H1 (cell line): Measurements from ENCODE around the gene UBAP2. TPM values are rescaled to one million over a fixed set of nuclear protein-coding genes. Genes with fewer than 3 reads are reported as not detected.

Experiments used
- CTCF ChIA-PET: fragments of 300-600 bp; sonication (Branson Sonifier 250); formaldehyde crosslinking; loops from one replicate; lab custom pipeline; 2021; ENCODE audit not compliant: partially characterized antibody; lab: Charles Lee
- POLR2A ChIA-PET: fragments of 300-600 bp; sonication (Branson Sonifier 250); formaldehyde crosslinking; loops from one replicate; lab custom pipeline; 2021; ENCODE audit warnings: inconsistent platforms; ENCODE audit not compliant: partially characterized antibody; lab: Charles Lee
- DNase-seq, 2 experiments: peaks; one replicate each; pipeline versions ENCODE4 v3.0.0 to v3.0.0-alpha.2; 2010 to 2022; ENCODE audit warnings: low spot score in 2 of 2, low read depth in 1 of 2, mixed read lengths in 1 of 2
- FAIRE-seq: peaks from 2 replicates; lab custom pipeline; 2011; peaks lifted over from hg19 to GRCh38; lab: Jason Lieb, UNC
- H2AFZ ChIP-seq: 2 replicates; pipeline ENCODE4 v1.8.1; 2012; ENCODE audit warnings: low read length, inconsistent platforms
- H2AK5ac ChIP-seq: 2 replicates; pipeline ENCODE4 v1.6.1; 2013; ENCODE audit warnings: low read depth, low read length
- H2BK120ac ChIP-seq: replicated peaks from 2 replicates; pipeline ENCODE3; 2013; ENCODE audit warnings: low read depth, low read length, inconsistent platforms
- H2BK12ac ChIP-seq: 2 replicates; pipeline ENCODE4 v1.6.1; 2013; ENCODE audit warnings: low read depth, low read length
- H2BK15ac ChIP-seq: 2 replicates; pipeline ENCODE4 v1.6.1; 2013; ENCODE audit warnings: low read length
- H2BK20ac ChIP-seq: 2 replicates; pipeline ENCODE4 v1.6.1; 2013; ENCODE audit warnings: low read length
- H2BK5ac ChIP-seq: 2 replicates; pipeline ENCODE4 v1.6.1; 2013; ENCODE audit warnings: low read depth, low read length
- H3K14ac ChIP-seq: 2 replicates; pipeline ENCODE4 v1.6.1; 2013; ENCODE audit warnings: inconsistent platforms; ENCODE audit not compliant: insufficient read length
- H3K18ac ChIP-seq: 2 replicates; pipeline ENCODE4 v1.6.1; 2013; ENCODE audit warnings: low read length; ENCODE audit errors: extremely low read depth
- H3K23ac ChIP-seq: 2 replicates; pipeline ENCODE4 v1.6.1; 2013; ENCODE audit warnings: inconsistent platforms; ENCODE audit not compliant: insufficient read length
- H3K23me2 ChIP-seq: 2 replicates; pipeline ENCODE4 v1.6.1; 2013; ENCODE audit warnings: low read depth, low read length
- H3K27ac ChIP-seq: 2 replicates; pipeline ENCODE4 v1.6.1; 2011; ENCODE audit warnings: low read depth, low read length, inconsistent platforms
- H3K27me3 ChIP-seq, 4 experiments: replicated peaks in 1 of 4; 1 replicate in 1 of 4; 2 replicates in 3 of 4; pipeline versions ENCODE4 v1.6.1 to v1.8.1; 2011 to 2013; ENCODE audit warnings: low read length in 3 of 4, mild to moderate bottlenecking in 3 of 4, inconsistent platforms in 2 of 4, mixed read lengths in 2 of 4, moderate library complexity in 1 of 4; ENCODE audit not compliant: control insufficient read depth in 3 of 4, insufficient read depth in 3 of 4; ENCODE audit errors: extremely low read depth in 1 of 4
- H3K36me3 ChIP-seq, 4 experiments: 2 replicates each; pipeline versions ENCODE4 v1.6.1 to v1.8.1; 2011 to 2013; ENCODE audit warnings: mild to moderate bottlenecking in 4 of 4, low read length in 3 of 4, moderate library complexity in 2 of 4, control low read depth in 1 of 4, inconsistent platforms in 1 of 4; ENCODE audit not compliant: insufficient read depth in 4 of 4, control insufficient read depth in 2 of 4
- H3K4ac ChIP-seq: replicated peaks from 2 replicates; pipeline ENCODE3; 2013; ENCODE audit warnings: low read length, low read depth, mixed read lengths, inconsistent platforms; ENCODE audit not compliant: insufficient read length
- H3K4me1 ChIP-seq, 4 experiments: replicated peaks in 1 of 4; 1 replicate in 1 of 4; 2 replicates in 3 of 4; pipeline versions ENCODE4 v1.6.1 to v1.8.1; 2011 to 2013; ENCODE audit warnings: low read length in 3 of 4, inconsistent platforms in 2 of 4, mixed read lengths in 1 of 4; ENCODE audit not compliant: insufficient read depth in 4 of 4, control insufficient read depth in 3 of 4
- H3K4me2 ChIP-seq, 2 experiments: 2 replicates each; pipeline versions ENCODE4 v1.6.1 to v1.8.1; 2011 to 2013; ENCODE audit warnings: low read depth in 2 of 2, low read length in 2 of 2, control low read depth in 1 of 2, inconsistent platforms in 1 of 2, mild to moderate bottlenecking in 1 of 2; ENCODE audit not compliant: insufficient read depth in 1 of 2
- H3K4me3 ChIP-seq, 4 experiments: fragments of 200-600, 300-600 bp in 1 of 4; sonication (generic), shearing (Covaris generic), sonication (Bioruptor Twin) in 1 of 4; 2 replicates each; pipeline versions ENCODE4 v1.5.1 to v1.8.1; 2011 to 2016; ENCODE audit warnings: low read length in 4 of 4, low read depth in 3 of 4, control low read depth in 2 of 4, inconsistent platforms in 2 of 4, mild to moderate bottlenecking in 2 of 4, mixed read lengths in 1 of 4, moderate library complexity in 1 of 4; ENCODE audit not compliant: insufficient read depth in 2 of 4; ENCODE audit errors: extremely low read depth in 1 of 4
- H3K56ac ChIP-seq: replicated peaks from 2 replicates; pipeline ENCODE3; 2013; ENCODE audit warnings: low read depth, mild to moderate bottlenecking, mixed read lengths, low read length, inconsistent platforms; ENCODE audit not compliant: insufficient read length
- H3K79me1 ChIP-seq: 2 replicates; pipeline ENCODE4 v1.6.1; 2013; ENCODE audit warnings: low read depth, low read length, control low read depth
- H3K79me2 ChIP-seq, 2 experiments: 2 replicates each; pipeline versions ENCODE4 v1.6.1 to v1.8.1; 2012 to 2013; ENCODE audit warnings: low read length in 2 of 2, mild to moderate bottlenecking in 2 of 2, inconsistent platforms in 1 of 2; ENCODE audit not compliant: insufficient read depth in 2 of 2, control insufficient read depth in 1 of 2
- H3K9ac ChIP-seq, 4 experiments: replicated peaks in 1 of 4; 1 replicate in 1 of 4; 2 replicates in 3 of 4; pipeline versions ENCODE4 v1.6.1 to v1.8.1; 2011 to 2013; ENCODE audit warnings: low read depth in 3 of 4, low read length in 3 of 4, control low read depth in 2 of 4, mild to moderate bottlenecking in 2 of 4, moderate library complexity in 2 of 4, inconsistent platforms in 1 of 4; ENCODE audit errors: extremely low read depth in 1 of 4
- H3K9me3 ChIP-seq, 2 experiments: 2 replicates each; pipeline versions ENCODE4 v1.6.1 to v1.8.1; 2012 to 2013; ENCODE audit warnings: mild to moderate bottlenecking in 2 of 2, moderate library complexity in 2 of 2, control low read depth in 1 of 2, inconsistent platforms in 1 of 2, low read depth in 1 of 2, low read length in 1 of 2, mixed read lengths in 1 of 2; ENCODE audit not compliant: insufficient read depth in 2 of 2
- H4K20me1 ChIP-seq, 2 experiments: replicated peaks in 1 of 2; 2 replicates each; pipeline versions ENCODE3 to v1.8.1; 2011 to 2013; ENCODE audit warnings: inconsistent platforms in 2 of 2, low read length in 2 of 2, mild to moderate bottlenecking in 1 of 2; ENCODE audit not compliant: insufficient read depth in 2 of 2, control insufficient read depth in 1 of 2
- H4K5ac ChIP-seq: 2 replicates; pipeline ENCODE4 v1.6.1; 2013; ENCODE audit warnings: low read length, low read depth, mixed read lengths, inconsistent platforms; ENCODE audit not compliant: insufficient read length
- H4K8ac ChIP-seq: 2 replicates; pipeline ENCODE4 v1.8.0; 2013; ENCODE audit warnings: mild to moderate bottlenecking, moderate library complexity, low read length, inconsistent platforms; ENCODE audit not compliant: insufficient read depth; ENCODE audit errors: extremely low read depth
- H4K91ac ChIP-seq: replicated peaks from 2 replicates; pipeline ENCODE3; 2013; ENCODE audit warnings: low read length, mixed read lengths, inconsistent platforms; ENCODE audit not compliant: insufficient read length
- RXRA ChIP-seq: IDR thresholded peaks from 2 replicates; pipeline ENCODE4 v1.6.1; 2011; ENCODE audit warnings: low read depth, mild to moderate bottlenecking, low read length, moderate library complexity; ENCODE audit not compliant: insufficient read depth
- SIRT6 ChIP-seq: IDR thresholded peaks from one replicate; pipeline ENCODE4 v1.7.1; 2012; ENCODE audit warnings: low read length, inconsistent platforms
- WGBS, 2 experiments: shearing (Covaris generic) in 1 of 2; methylation state at CpG; one replicate each; pipeline versions ENCODE4 v1.1.6 to v1.1.7; 2013 to 2015; ENCODE audit warnings: low lambda C conversion rate in 2 of 2, mixed read lengths in 2 of 2, inconsistent platforms in 1 of 2, low coverage in 1 of 2, missing lambda C conversion rate in 1 of 2; ENCODE audit not compliant: insufficient replicate concordance in 2 of 2, insufficient coverage in 1 of 2, insufficient read length in 1 of 2; ENCODE audit errors: extremely low coverage in 1 of 2, missing lambda C conversion rate in 1 of 2; 5-methylcytosine and 5-hydroxymethylcytosine counted together
- polyA plus RNA-seq, 7 experiments: library from polyadenylated mRNA; depleted of rRNA in 3 of 7; stranded (reverse) in 5 of 7; unstranded in 2 of 7; fragments of >200 nt in 5 of 7; fragments of 200-250 nt in 2 of 7; gene quantifications; 1 replicate in 5 of 7; 2 replicates in 1 of 7; 4 replicates in 1 of 7; pipeline versions ENCODE4 v1.2.1 to v1.2.3, GENCODE V29; 2011 to 2013; ENCODE audit warnings: missing spikeins in 2 of 7, mixed read lengths in 2 of 7
- total RNA-seq: library from RNA; stranded (reverse); fragmentation: NEBNext Ultra II Directional; extraction: Animal tissue kit (Norgen Biotek cat#: 25700); gene quantifications from 2 replicates; pipeline ENCODE4 v1.2.1, GENCODE V29; 2021

UBAP2 gene
- total and polyA plus RNA-seq, 2 of the 8 experiments (the other 6 are each of a cell fraction or from before 2014, with no cell fraction given) = 75.0 to 81.4 TPM

- no peak overlapping the region for H3K23ac ChIP-seq
- peaks cover 2 to 3% of the 10 kb centered on the region in 2 experiments for H4K20me1 ChIP-seq
- H2AK5ac ChIP-seq = no peak overlapping the region
- 87% methylated on average over 5 of the region's 5 CpGs; no CpG with 5 or more reads in 1 of the 2 experiments for WGBS, 2 experiments
- H3K79me2 ChIP-seq = no peaks in the 10 kb centered on the region
- no peak overlapping the region for H2BK20ac ChIP-seq
- no peaks in the 10 kb centered on the region for H3K79me1 ChIP-seq
- H3K23me2 ChIP-seq = no peaks in the 10 kb centered on the region
- H3K4me3 ChIP-seq = no peak overlapping the region
- no peak overlapping the region for H2BK15ac ChIP-seq
- ChIA-PET POLR2A (interaction anchor here (1.6 kb wide), 1 partner anchor 114 kb away, joined by 4 read pairs; no protein-coding TSS in a partner anchor), CTCF (interaction anchor here (0.6 to 1.5 kb wide), 6 partner anchors 12 to 174 kb away, joined by 3 to 7 read pairs (median 4); no protein-coding TSS in a partner anchor)
- no peaks in the 10 kb centered on the region for H3K4me1 ChIP-seq
- H3K27ac ChIP-seq = no peak overlapping the region
- no peaks in the 10 kb centered on the region for H3K9me3 ChIP-seq
- H3K36me3 ChIP-seq = peaks cover 19 to 68% (median 56%) of the 10 kb centered on the region in 4 experiments
- no peaks in the 10 kb centered on the region for H3K27me3 ChIP-seq
- no peak overlapping the region for H4K8ac ChIP-seq
- no peak overlapping the region for H2BK12ac ChIP-seq
- no peak overlapping the region for H4K5ac ChIP-seq
- no peak overlapping the region for H2BK5ac ChIP-seq
- no peak overlapping the region for H3K4me2 ChIP-seq
- FAIRE-seq = no peak
- no peak overlapping the region for H2BK120ac ChIP-seq
- no peak for DNase-seq
- H3K56ac ChIP-seq = no peak overlapping the region
- TF ChIP-seq RXRA (no peak), SIRT6 (no peak)
- TF ChIP-seq, all 59 proteins: peak for 0
- Histone ChIP-seq H2AFZ (no peak overlapping the region), H3K9ac (no peak overlapping the region), H4K91ac (no peak overlapping the region), H3K14ac (no peak overlapping the region), H3K4ac (no peak overlapping the region), H3K18ac (no peak overlapping the region)
Measured at GRCh38 chr9:34093578-34093977, 44.9 kb upstream of the UBAP2 start.
